ENCODE results near the gene CIAO3.
"Not testable (repeated sequence)": the region's sequence is repeated elsewhere in the genome, so short reads cannot be mapped to it uniquely, and the experiment has no call there.

The CIAO3 gene

DNA sequence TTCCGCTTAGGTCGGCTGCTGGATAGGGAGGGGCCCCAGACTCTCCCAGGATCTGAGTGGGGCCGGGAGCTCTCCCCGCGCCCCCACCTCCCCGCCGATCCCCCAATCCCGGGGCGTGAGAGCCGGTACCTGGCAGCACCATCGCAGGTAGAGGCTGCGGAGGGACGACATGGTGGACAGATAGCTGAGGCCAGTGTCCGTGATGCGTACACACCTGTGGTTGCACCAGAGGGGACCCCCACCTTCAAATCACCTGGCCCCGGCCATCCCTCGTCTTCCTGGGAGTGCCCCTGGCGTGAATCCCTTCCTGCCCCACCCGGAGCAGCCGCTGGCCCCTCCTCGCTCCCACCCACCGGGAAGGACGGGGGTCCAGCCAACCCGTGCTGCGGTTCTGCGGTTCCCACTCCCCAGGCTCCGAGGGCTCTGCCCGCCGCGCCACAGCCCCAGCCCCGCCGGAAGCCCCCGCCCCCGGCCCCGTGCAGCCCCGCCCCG lies 45.9 kb downstream of the CIAO3 start:
- peak overlapping the region; percentile 54 for H3K4me3 ChIP-seq (ENCODE audit: low read depth, low read length)

- H3K4me3 ChIP-seq (ENCODE audit: low read depth, low read length) = peak overlapping the region; percentile 17
Observed at GRCh38 chr16:694187-694862, 46.5 kb downstream of the CIAO3 start.

- H3K4me3 ChIP-seq (ENCODE audit: low read depth, low read length) = peak overlapping the region; percentile 14
Observed at GRCh38 chr16:693766-694165, 47.0 kb downstream of the CIAO3 start.

- no peak overlapping the region for H3K4me3 ChIP-seq (ENCODE audit: low read depth, low read length)
Observed at GRCh38 chr16:693364-693763, 47.4 kb downstream of the CIAO3 start.

GRCh38 chr16:692356-693108 lies 48.3 kb downstream of the CIAO3 start:
- H3K4me3 ChIP-seq (ENCODE audit: low read depth, low read length) = no peak overlapping the region

- not testable (repeated sequence) for H3K4me3 ChIP-seq (ENCODE audit: low read depth, low read length)
Observed at GRCh38 chr16:691242-691641, 49.6 kb downstream of the CIAO3 start.

- H3K4me3 ChIP-seq (ENCODE audit: low read depth, low read length) = peak overlapping the region; percentile 59
Observed at GRCh38 chr16:689175-689897, 51.5 kb downstream of the CIAO3 start.

GRCh38 chr16:687499-687898 lies 53.3 kb downstream of the CIAO3 start:
- H3K4me3 ChIP-seq (ENCODE audit: low read depth, low read length) = no peak overlapping the region

- no peak overlapping the region for H3K4me3 ChIP-seq (ENCODE audit: low read depth, low read length)
Observed at GRCh38 chr16:686459-687260, 54.1 kb downstream of the CIAO3 start.

DNA sequence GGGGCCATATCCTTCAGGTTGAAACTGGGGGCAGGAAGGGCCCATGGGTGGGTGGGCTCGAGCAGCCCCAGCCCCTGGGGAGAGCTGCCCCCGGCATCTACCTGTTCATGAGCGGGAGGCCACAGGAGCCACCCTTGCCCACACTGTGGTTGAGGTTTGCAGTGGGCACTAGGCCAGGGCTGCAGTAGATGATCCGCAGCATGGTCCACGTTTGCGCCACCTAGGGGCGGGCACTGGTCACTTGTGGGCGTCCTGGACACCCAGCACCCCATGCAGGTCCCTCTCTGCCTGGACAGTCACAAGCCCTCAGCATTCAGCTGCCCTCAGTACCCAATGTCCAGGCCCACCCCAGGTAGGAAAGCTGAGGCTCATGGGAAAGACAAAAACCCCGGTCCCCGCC lies 54.8 kb downstream of the CIAO3 start:
- H3K4me3 ChIP-seq (ENCODE audit: low read depth, low read length) = no peak overlapping the region

GRCh38 chr16:684961-685696 lies 55.7 kb downstream of the CIAO3 start:
- H3K4me3 ChIP-seq (ENCODE audit: low read depth, low read length) = no peak overlapping the region

DNA sequence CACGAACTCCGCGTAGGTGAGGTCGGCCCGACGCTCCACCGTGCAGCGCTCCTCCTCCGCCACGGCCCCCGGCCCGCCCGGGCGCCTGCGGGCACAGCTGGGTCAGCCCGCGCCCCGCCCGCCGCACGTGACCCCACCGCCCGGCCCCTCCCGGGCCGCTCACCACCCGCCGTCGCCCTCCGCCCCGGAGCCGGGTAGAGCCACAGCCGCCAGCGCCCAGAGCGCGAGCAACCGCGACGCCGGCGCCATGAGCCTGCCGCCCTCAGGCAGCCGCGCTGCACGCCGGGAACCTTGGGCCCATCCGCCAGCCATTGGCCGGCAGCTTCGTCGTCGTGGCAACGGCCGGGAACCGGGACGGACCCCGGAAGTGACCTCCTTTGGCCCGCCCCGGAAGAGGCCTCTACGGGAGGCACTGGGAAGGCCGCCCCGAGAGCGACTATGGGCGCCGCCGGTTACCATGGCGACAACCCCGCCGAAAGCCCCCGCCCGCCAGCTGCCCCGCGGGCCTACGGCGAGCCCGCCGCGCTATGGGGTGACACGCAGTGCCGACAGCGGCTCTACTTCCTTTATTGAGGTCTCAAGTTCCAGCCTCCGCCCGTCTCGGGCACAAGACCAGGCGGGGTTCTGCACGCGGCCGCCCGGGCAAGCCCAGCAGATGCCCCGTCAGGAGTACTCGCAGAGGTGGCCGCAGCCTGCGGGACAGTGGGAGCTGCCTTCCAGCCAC lies 56.6 kb downstream of the CIAO3 start, which contains the start of gene JMJD8:
Gene JMJD8 (minus strand): TSS at position 264 of the 724 bp plus-strand sequence. CDS start 15 bp downstream, at position 249.
- H3K4me3 ChIP-seq (ENCODE audit: low read depth, low read length) = peak within 1 kb of the TSS; percentile 81

- peak overlapping the region; percentile 81 for H3K4me3 ChIP-seq (ENCODE audit: low read depth, low read length)
Observed at GRCh38 chr16:683396-684070, 57.3 kb downstream of the CIAO3 start.

DNA sequence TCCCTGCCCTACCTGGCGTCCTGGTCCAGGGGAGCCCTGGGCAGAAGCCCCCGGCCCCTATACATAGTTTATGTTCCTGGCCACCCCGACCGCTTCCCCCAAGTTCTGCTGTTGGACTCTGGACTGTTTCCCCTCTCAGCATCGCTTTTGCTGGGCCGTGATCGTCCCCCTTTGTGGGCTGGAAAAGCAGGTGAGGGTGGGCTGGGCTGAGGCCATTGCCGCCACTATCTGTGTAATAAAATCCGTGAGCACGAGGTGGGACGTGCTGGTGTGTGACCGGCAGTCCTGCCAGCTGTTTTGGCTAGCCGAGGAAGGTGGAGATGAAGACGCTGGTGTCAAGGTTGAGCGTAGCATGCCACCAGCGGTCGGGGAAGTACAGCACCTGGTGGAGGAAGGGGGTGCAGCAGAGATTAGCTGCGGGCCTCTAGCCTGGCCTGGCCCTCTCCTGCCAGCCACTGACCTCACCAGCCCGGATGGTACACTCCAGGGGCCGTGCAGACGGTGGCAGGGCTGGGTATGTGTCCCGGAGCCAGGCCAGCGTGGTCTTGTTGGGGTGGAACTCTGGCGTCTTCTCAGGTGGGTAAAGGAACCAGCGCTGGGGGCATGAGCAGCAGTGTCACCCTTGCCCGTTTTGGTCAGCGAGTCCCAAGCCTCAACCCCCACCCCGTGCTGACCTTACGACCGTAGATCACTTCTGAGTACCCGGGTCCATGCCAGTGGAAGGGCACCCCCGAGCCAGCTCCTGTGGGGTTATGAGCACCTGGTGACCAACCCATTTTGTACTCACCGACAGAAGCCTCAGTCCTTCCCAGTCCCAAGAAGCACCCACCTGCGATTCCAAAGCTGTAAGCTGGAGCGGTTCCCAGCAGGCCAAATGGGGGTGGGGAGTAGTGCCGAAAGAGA lies 58.1 kb downstream of the CIAO3 start:
- H3K4me3 ChIP-seq (ENCODE audit: low read depth, low read length) = no peak overlapping the region

GRCh38 chr16:681746-682427 lies 58.9 kb downstream of the CIAO3 start:
- no peak overlapping the region for H3K4me3 ChIP-seq (ENCODE audit: low read depth, low read length)

GRCh38 chr16:680967-681745 lies 59.6 kb downstream of the CIAO3 start:
- peak overlapping the region; percentile 74 for H3K4me3 ChIP-seq (ENCODE audit: low read depth, low read length)

GRCh38 chr16:680625-680945 lies 60.2 kb downstream of the CIAO3 start:
- H3K4me3 ChIP-seq (ENCODE audit: low read depth, low read length) = peak overlapping the region; percentile 74

Data from iPS-11a (cell line).